ENCODE data around the gene DHRS7C.

DHRS7C gene

GRCh38 chr17:9771465-9771864 lies 19.9 kb downstream of the DHRS7C start:
- Histone ChIP-seq H3K79me2 (ENCODE audit: low read length) (no peaks in the 10 kb centered on the region), H3K9ac (ENCODE audit: low read length) (no peak overlapping the region), H3K4me3 (ENCODE audit: low read length) (no peak overlapping the region), H2AFZ (ENCODE audit: low read depth, low read length) (no peak overlapping the region), H3K4me2 (ENCODE audit: low read length) (no peak overlapping the region), H3K4me1 (ENCODE audit: low read length) (no peaks in the 10 kb centered on the region), H3K27ac (ENCODE audit: low read length) (no peak overlapping the region), H4K20me1 (ENCODE audit: insufficient read depth, low read length) (no peaks in the 10 kb centered on the region), H3K36me3 (replicated peaks; ENCODE audit: low read depth, low read length) (no peaks in the 10 kb centered on the region), H3K27me3 (ENCODE audit: low read depth, low read length) (no peaks in the 10 kb centered on the region), H3K9me3 (ENCODE audit: insufficient read depth, low read length) (no peaks in the 10 kb centered on the region)
- TF ChIP-seq EZH2phosphoT487 (IDR thresholded peaks at IDR 0.05; ENCODE audit: low read depth), result no peak
- no peak for TF ChIP-seq CTCF (IDR thresholded peaks at IDR 0.05; ENCODE audit: low read depth, low read length)

- no peak for TF ChIP-seq CTCF (IDR thresholded peaks at IDR 0.05; ENCODE audit: low read depth, low read length)
- no peak for TF ChIP-seq EZH2phosphoT487 (IDR thresholded peaks at IDR 0.05; ENCODE audit: low read depth)
- no peaks in the 10 kb centered on the region for H4K20me1 ChIP-seq (ENCODE audit: insufficient read depth, low read length)
- no peak overlapping the region for H3K9ac ChIP-seq (ENCODE audit: low read length)
- no peaks in the 10 kb centered on the region for H3K4me1 ChIP-seq (ENCODE audit: low read length)
- no peak overlapping the region for H3K4me3 ChIP-seq (ENCODE audit: low read length)
- no peaks in the 10 kb centered on the region for H3K36me3 ChIP-seq (replicated peaks; ENCODE audit: low read depth, low read length)
- H3K27ac ChIP-seq (ENCODE audit: low read length), result no peak overlapping the region
- no peak overlapping the region for H3K4me2 ChIP-seq (ENCODE audit: low read length)
- H2AFZ ChIP-seq (ENCODE audit: low read depth, low read length), result no peak overlapping the region
- H3K27me3 ChIP-seq (ENCODE audit: low read depth, low read length), result no peaks in the 10 kb centered on the region
- H3K9me3 ChIP-seq (ENCODE audit: insufficient read depth, low read length), result no peaks in the 10 kb centered on the region
- H3K79me2 ChIP-seq (ENCODE audit: low read length), result no peaks in the 10 kb centered on the region
These were observed 22.2 kb downstream of the DHRS7C start for GRCh38 chr17:9769036-9769695.

GRCh38 chr17:9768381-9768934 lies 22.9 kb downstream of the DHRS7C start:
- Histone ChIP-seq H2AFZ (ENCODE audit: low read depth, low read length) (no peak overlapping the region), H4K20me1 (ENCODE audit: insufficient read depth, low read length) (no peaks in the 10 kb centered on the region), H3K4me1 (ENCODE audit: low read length) (no peaks in the 10 kb centered on the region), H3K4me3 (ENCODE audit: low read length) (no peak overlapping the region), H3K36me3 (replicated peaks; ENCODE audit: low read depth, low read length) (no peaks in the 10 kb centered on the region), H3K4me2 (ENCODE audit: low read length) (0 out of 2 replicates have a peak overlapping the region, but pooled peaks have one; percentile 24), H3K27ac (ENCODE audit: low read length) (no peak overlapping the region), H3K9me3 (ENCODE audit: insufficient read depth, low read length) (no peaks in the 10 kb centered on the region), H3K27me3 (ENCODE audit: low read depth, low read length) (no peaks in the 10 kb centered on the region), H3K79me2 (ENCODE audit: low read length) (no peaks in the 10 kb centered on the region), H3K9ac (ENCODE audit: low read length) (no peak overlapping the region)
- TF ChIP-seq CTCF (IDR thresholded peaks at IDR 0.05; ENCODE audit: low read depth, low read length) (peak; percentile 25; the same call in 1 of the 2 replicates), EZH2phosphoT487 (IDR thresholded peaks at IDR 0.05; ENCODE audit: low read depth) (no peak)

- Histone ChIP-seq H3K79me2 (ENCODE audit: low read length) (no peaks in the 10 kb centered on the region), H3K4me2 (ENCODE audit: low read length) (no peak overlapping the region), H3K4me1 (ENCODE audit: low read length) (no peaks in the 10 kb centered on the region)
These were observed 23.9 kb downstream of the DHRS7C start for GRCh38 chr17:9767432-9767991.

More at GRCh38 chr17:9767432-9767991, 23.9 kb downstream of the DHRS7C start:
- Histone ChIP-seq H2AFZ (ENCODE audit: low read depth, low read length) (no peak overlapping the region), H4K20me1 (ENCODE audit: insufficient read depth, low read length) (no peaks in the 10 kb centered on the region), H3K9ac (ENCODE audit: low read length) (no peak overlapping the region), H3K36me3 (replicated peaks; ENCODE audit: low read depth, low read length) (no peaks in the 10 kb centered on the region), H3K27ac (ENCODE audit: low read length) (no peak overlapping the region), H3K4me3 (ENCODE audit: low read length) (no peak overlapping the region), H3K27me3 (ENCODE audit: low read depth, low read length) (no peaks in the 10 kb centered on the region), H3K9me3 (ENCODE audit: insufficient read depth, low read length) (no peaks in the 10 kb centered on the region)
- TF ChIP-seq CTCF (IDR thresholded peaks at IDR 0.05; ENCODE audit: low read depth, low read length) (no peak), EZH2phosphoT487 (IDR thresholded peaks at IDR 0.05; ENCODE audit: low read depth) (no peak)

All from OCI-LY3 (cell line).